ENCODE data around the gene EPGN.

EPGN gene

GRCh38 chr4:74316397-74316796, 8.1 kb downstream of the EPGN start:
- TF ChIP-seq CTCF (IDR thresholded peaks at IDR 0.05; ENCODE audit: low read depth, low read length, missing control alignments): no peak
- no peak for DNase-seq (ENCODE audit: low read depth)

GRCh38 chr4:74317616-74318246, 9.5 kb downstream of the EPGN start:
- TF ChIP-seq CTCF (IDR thresholded peaks at IDR 0.05; ENCODE audit: low read depth, low read length, missing control alignments): no peak
- no peak for DNase-seq (ENCODE audit: low read depth)
- no peak overlapping the region for H3K4me3 ChIP-seq (ENCODE audit: low read depth, low read length)

More at GRCh38 chr4:74316397-74316796, 8.1 kb downstream of the EPGN start:
- no peak overlapping the region for H3K4me3 ChIP-seq (ENCODE audit: low read depth, low read length)

GRCh38 chr4:74318276-74318675, 10.0 kb downstream of the EPGN start:
- DNase-seq (ENCODE audit: low read depth): no peak

GRCh38 chr4:74319470-74319869, 11.2 kb downstream of the EPGN start:
- no peak overlapping the region for H3K4me3 ChIP-seq (ENCODE audit: low read depth, low read length)
- DNase-seq (ENCODE audit: low read depth): no peak
- TF ChIP-seq CTCF (IDR thresholded peaks at IDR 0.05; ENCODE audit: low read depth, low read length, missing control alignments): no peak

More at GRCh38 chr4:74318276-74318675, 10.0 kb downstream of the EPGN start:
- no peak overlapping the region for H3K4me3 ChIP-seq (ENCODE audit: low read depth, low read length)
- no peak for TF ChIP-seq CTCF (IDR thresholded peaks at IDR 0.05; ENCODE audit: low read depth, low read length, missing control alignments)

GRCh38 chr4:74320559-74321118, 12.4 kb downstream of the EPGN start:
- peak; percentile 50 for TF ChIP-seq CTCF (IDR thresholded peaks at IDR 0.05; ENCODE audit: low read depth, low read length, missing control alignments)
- no peak overlapping the region for H3K4me3 ChIP-seq (ENCODE audit: low read depth, low read length)
- peak; percentile 15 for DNase-seq (ENCODE audit: low read depth)

GRCh38 chr4:74322301-74322700, 14.0 kb downstream of the EPGN start:
- no peak overlapping the region for H3K4me3 ChIP-seq (ENCODE audit: low read depth, low read length)
- no peak for DNase-seq (ENCODE audit: low read depth)
- TF ChIP-seq CTCF (IDR thresholded peaks at IDR 0.05; ENCODE audit: low read depth, low read length, missing control alignments): no peak

GRCh38 chr4:74323663-74324062, 15.4 kb downstream of the EPGN start:
- no peak for DNase-seq (ENCODE audit: low read depth)
- TF ChIP-seq CTCF (IDR thresholded peaks at IDR 0.05; ENCODE audit: low read depth, low read length, missing control alignments): no peak
- no peak overlapping the region for H3K4me3 ChIP-seq (ENCODE audit: low read depth, low read length)

Measured in GM12864 (cell line).